Loucy (cell line): ENCODE results near the gene MRPS34.

ENCODE experiments used
- H2AFZ ChIP-seq: fragments of 200-600 bp; sonication (generic); 2 replicates; pipeline ENCODE4 v1.6.0; 2016; ENCODE audit warnings: antibody characterized with exemption, mild to moderate bottlenecking, low read length, moderate library complexity
- H3F3A ChIP-seq: fragments of 200-600 bp; 2 replicates; pipeline ENCODE4 v1.6.0; 2016; ENCODE audit warnings: antibody characterized with exemption, low read depth, mild to moderate bottlenecking
- H3K27me3 ChIP-seq: fragments of 200-600 bp; sonication (generic); 2 replicates; pipeline ENCODE4 v1.6.1; 2014; ENCODE audit warnings: low read length, mild to moderate bottlenecking; ENCODE audit not compliant: insufficient read depth, poor library complexity, severe bottlenecking
- H3K36me3 ChIP-seq: fragments of 200-600 bp; sonication (generic); 2 replicates; pipeline ENCODE4 v1.6.1; 2016; ENCODE audit warnings: low read length; ENCODE audit not compliant: insufficient read depth
- H3K4me1 ChIP-seq: fragments of 200-600 bp; sonication (generic); 2 replicates; pipeline ENCODE4 v1.5.1; 2014; ENCODE audit warnings: low read length, mild to moderate bottlenecking; ENCODE audit not compliant: insufficient read depth, poor library complexity, severe bottlenecking
- H3K4me2 ChIP-seq: fragments of 200-600 bp; sonication (generic); 2 replicates; pipeline ENCODE4 v1.6.0; 2014; ENCODE audit warnings: antibody characterized with exemption, low read length, low read depth, mild to moderate bottlenecking; ENCODE audit not compliant: poor library complexity, severe bottlenecking
- H3K4me3 ChIP-seq: fragments of 200-600 bp; sonication (generic); 2 replicates; pipeline ENCODE4 v1.5.1; 2014; ENCODE audit warnings: low read length, mild to moderate bottlenecking, mixed read lengths; ENCODE audit not compliant: poor library complexity, severe bottlenecking
- H3K79me2 ChIP-seq: fragments of 200-600 bp; sonication (generic); 2 replicates; pipeline ENCODE4 v1.6.1; 2014; ENCODE audit warnings: low read length; ENCODE audit not compliant: insufficient read depth
- H3K9ac ChIP-seq: fragments of 200-600 bp; sonication (generic); 2 replicates; pipeline ENCODE4 v1.6.0; 2014; ENCODE audit warnings: mild to moderate bottlenecking, low read depth, low read length, moderate library complexity; ENCODE audit not compliant: poor library complexity, severe bottlenecking
- H3K9me2 ChIP-seq: fragments of 200-600 bp; sonication (generic); replicated peaks from 2 replicates; pipeline ENCODE4 v1.6.1; 2016; ENCODE audit warnings: low read depth, low read length, mixed read lengths
- H3K9me3 ChIP-seq: fragments of 200-600 bp; sonication (generic); 2 replicates; pipeline ENCODE4 v1.6.1; 2014; ENCODE audit warnings: mild to moderate bottlenecking, antibody characterized with exemption, low read length, low read depth; ENCODE audit not compliant: insufficient read depth
- H4K20me1 ChIP-seq: fragments of 200-600 bp; sonication (generic); 2 replicates; pipeline ENCODE4 v1.6.0; 2014; ENCODE audit warnings: antibody characterized with exemption, low read length, mild to moderate bottlenecking; ENCODE audit not compliant: insufficient read depth, poor library complexity, severe bottlenecking
- CTCF ChIP-seq: fragments of 200-600 bp; sonication (generic); conservative IDR thresholded peaks from 2 replicates; pipeline ENCODE4 v1.5.1; 2014; ENCODE audit warnings: mild to moderate bottlenecking, antibody characterized with exemption, low read length
- EZH2phosphoT487 ChIP-seq: fragments of 200-600 bp; IDR thresholded peaks from 2 replicates; pipeline ENCODE4 v1.6.1; 2018; ENCODE audit warnings: antibody characterized with exemption, mild to moderate bottlenecking, moderate library complexity, borderline replicate concordance

Gene MRPS34

GRCh38 chr16:1794908-1795666, 22.2 kb upstream of the MRPS34 start:
- no peak overlapping the region for H3K9ac ChIP-seq
- no peaks in the 10 kb centered on the region for H3F3A ChIP-seq
- H3K4me1 ChIP-seq = no peaks in the 10 kb centered on the region
- no peaks in the 10 kb centered on the region for H3K9me2 ChIP-seq
- no peak overlapping the region for H2AFZ ChIP-seq
- H3K4me3 ChIP-seq = no peak overlapping the region
- H3K27me3 ChIP-seq = no peaks in the 10 kb centered on the region
- no peaks in the 10 kb centered on the region for H3K36me3 ChIP-seq
- H4K20me1 ChIP-seq = no peaks in the 10 kb centered on the region
- H3K79me2 ChIP-seq = no peaks in the 10 kb centered on the region
- no peak overlapping the region for H3K4me2 ChIP-seq
- H3K9me3 ChIP-seq = no peaks in the 10 kb centered on the region
- TF ChIP-seq EZH2phosphoT487 (no peak), CTCF (no peak)

GRCh38 chr16:1794221-1794871, 21.4 kb upstream of the MRPS34 start:
- H3K36me3 ChIP-seq = no peaks in the 10 kb centered on the region
- H3K9me2 ChIP-seq = no peaks in the 10 kb centered on the region
- no peak overlapping the region for H2AFZ ChIP-seq
- no peaks in the 10 kb centered on the region for H3K79me2 ChIP-seq
- H4K20me1 ChIP-seq = no peaks in the 10 kb centered on the region
- no peak for TF ChIP-seq CTCF
- TF ChIP-seq EZH2phosphoT487 = no peak
- H3K9ac ChIP-seq = no peak overlapping the region
- H3K4me1 ChIP-seq = no peaks in the 10 kb centered on the region
- H3F3A ChIP-seq = no peaks in the 10 kb centered on the region
- no peak overlapping the region for H3K4me2 ChIP-seq
- no peaks in the 10 kb centered on the region for H3K27me3 ChIP-seq
- no peak overlapping the region for H3K4me3 ChIP-seq
- H3K9me3 ChIP-seq = no peaks in the 10 kb centered on the region

- H3K9me3 ChIP-seq = no peaks in the 10 kb centered on the region
- no peaks in the 10 kb centered on the region for H3K4me1 ChIP-seq
- no peaks in the 10 kb centered on the region for H3K27me3 ChIP-seq
- H3K36me3 ChIP-seq = no peaks in the 10 kb centered on the region
- H3K4me3 ChIP-seq = no peak within 1 kb of the TSS
- no peak within 1 kb of the TSS for H3K4me2 ChIP-seq
- H4K20me1 ChIP-seq = no peaks in the 10 kb centered on the region
- H3K79me2 ChIP-seq = no peaks in the 10 kb centered on the region
- TF ChIP-seq EZH2phosphoT487 = no peak
- no peak within 1 kb of the TSS for H3K9ac ChIP-seq
- H3K9me2 ChIP-seq = no peaks in the 10 kb centered on the region
- no peak within 1 kb of the TSS for H2AFZ ChIP-seq
- H3F3A ChIP-seq = no peaks in the 10 kb centered on the region
These were observed 20.8 kb upstream of the MRPS34 start, which contains the start of gene IGFALS for GRCh38 chr16:1793578-1794220. Gene IGFALS (minus strand): TSS chr16:1793705. CDS start chr16:1793652, 53 bp downstream.
